Sigmoid colon (tissue), 4 donors: ENCODE measurements around the gene COL3A1.

Source experiments
- POLR2A ChIP-seq, 2 donors: fragments of 450-650 bp; IDR thresholded peaks; one replicate each; pipeline ENCODE4 v1.6.1; 2016; ENCODE audit warnings: antibody characterized with exemption in 2 of 2, mild to moderate bottlenecking in 2 of 2, moderate library complexity in 2 of 2
- POLR2AphosphoS5 ChIP-seq, 4 donors: sonication (generic); formaldehyde crosslinking; IDR thresholded peaks; one replicate each; pipeline ENCODE4 v1.6.1; 2017; ENCODE audit warnings: antibody characterized with exemption in 4 of 4
- TF ChIP-seq, protein P1 (sequence below), 4 experiments: fragments of 450-650 bp in 3 of 4; fragments of 200-600 bp in 1 of 4; IDR thresholded peaks; one replicate each; pipeline ENCODE4 v1.5.1; 2016 to 2019; ENCODE audit warnings: antibody characterized with exemption in 4 of 4, mild to moderate bottlenecking in 3 of 4, moderate library complexity in 2 of 4

DNA sequence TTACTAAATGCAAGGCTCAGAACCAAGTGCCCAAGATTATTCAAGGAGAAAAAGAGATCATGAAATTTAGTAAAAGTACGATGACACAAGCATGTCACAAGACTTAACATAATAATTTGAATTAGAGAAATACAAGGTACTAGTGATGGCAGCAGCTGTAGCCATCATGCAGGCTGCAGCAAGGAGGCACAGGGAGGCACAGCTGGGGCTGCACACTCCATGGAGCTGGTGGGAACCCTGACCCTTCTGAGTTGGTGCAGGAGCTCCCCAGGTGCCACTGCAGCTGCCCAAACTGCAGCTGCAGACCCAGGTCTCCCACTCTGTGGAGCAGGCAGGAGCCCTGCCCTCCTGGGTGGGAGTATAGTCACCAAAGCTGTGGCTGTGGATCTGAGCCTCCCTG, 46.0 kb downstream of the COL3A1 start:
- TF ChIP-seq, protein P1, sequence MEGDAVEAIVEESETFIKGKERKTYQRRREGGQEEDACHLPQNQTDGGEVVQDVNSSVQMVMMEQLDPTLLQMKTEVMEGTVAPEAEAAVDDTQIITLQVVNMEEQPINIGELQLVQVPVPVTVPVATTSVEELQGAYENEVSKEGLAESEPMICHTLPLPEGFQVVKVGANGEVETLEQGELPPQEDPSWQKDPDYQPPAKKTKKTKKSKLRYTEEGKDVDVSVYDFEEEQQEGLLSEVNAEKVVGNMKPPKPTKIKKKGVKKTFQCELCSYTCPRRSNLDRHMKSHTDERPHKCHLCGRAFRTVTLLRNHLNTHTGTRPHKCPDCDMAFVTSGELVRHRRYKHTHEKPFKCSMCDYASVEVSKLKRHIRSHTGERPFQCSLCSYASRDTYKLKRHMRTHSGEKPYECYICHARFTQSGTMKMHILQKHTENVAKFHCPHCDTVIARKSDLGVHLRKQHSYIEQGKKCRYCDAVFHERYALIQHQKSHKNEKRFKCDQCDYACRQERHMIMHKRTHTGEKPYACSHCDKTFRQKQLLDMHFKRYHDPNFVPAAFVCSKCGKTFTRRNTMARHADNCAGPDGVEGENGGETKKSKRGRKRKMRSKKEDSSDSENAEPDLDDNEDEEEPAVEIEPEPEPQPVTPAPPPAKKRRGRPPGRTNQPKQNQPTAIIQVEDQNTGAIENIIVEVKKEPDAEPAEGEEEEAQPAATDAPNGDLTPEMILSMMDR (IDR thresholded peaks at IDR 0.05), result no peak
- no peak for TF ChIP-seq POLR2A (IDR thresholded peaks at IDR 0.05)
- TF ChIP-seq POLR2AphosphoS5 (IDR thresholded peaks at IDR 0.05), result no peak
